ENCODE measurements around the gene RGS3. TPM values are rescaled to one million over a fixed set of nuclear protein-coding genes. Genes with fewer than 3 reads are reported as not detected.

Gene RGS3
- total RNA-seq, 2 experiments from 2014 or later = 22.8 to 32.9 TPM

- no peaks in the 10 kb centered on the region for H4K20me1 ChIP-seq (ENCODE audit: insufficient read depth, low read length)
- no peaks in the 10 kb centered on the region for H3K79me2 ChIP-seq (ENCODE audit: insufficient read depth, low read depth, low read length)
- H2AFZ ChIP-seq (ENCODE audit: low read length) = no peak overlapping the region
- intact Hi-C loops (cut with micrococcal nuclease; ENCODE audit: unreplicated experiment) = no loop called here
- ChIA-PET POLR2A (interaction anchor here (1.2 to 1.3 kb wide), 2 partner anchors 25 to 45 kb away, joined by 3 read pairs; no protein-coding TSS in a partner anchor), CTCF (ENCODE audit: unreplicated experiment) (no interaction called here)
- no peak overlapping the region for H3K4me3 ChIP-seq (ENCODE audit: low read depth, low read length, poor library complexity, severe bottlenecking)
- no peaks in the 10 kb centered on the region for H3K9me2 ChIP-seq (ENCODE audit: insufficient read depth, low read length)
- no peak overlapping the region for H3K4me2 ChIP-seq (ENCODE audit: low read length)
- H3K4me1 ChIP-seq (ENCODE audit: insufficient read depth, low read length, poor library complexity, severe bottlenecking) = peaks cover 6% of the 10 kb centered on the region
- no peak overlapping the region for H3K27ac ChIP-seq (ENCODE audit: low read depth, low read length, poor library complexity, severe bottlenecking)
- H3K36me3 ChIP-seq (ENCODE audit: insufficient read depth, low read length) = 0 out of 2 replicates have a peak, but pooled peaks cover 8% of the 10 kb centered on the region
- TF ChIP-seq EZH2phosphoT487 (IDR thresholded peaks at IDR 0.05; ENCODE audit: borderline replicate concordance, low read depth, low read length) (no peak), CTCF (conservative IDR thresholded peaks at IDR 0.05; ENCODE audit: low read length) (no peak)
- H3K9me3 ChIP-seq (ENCODE audit: low read length) = no peaks in the 10 kb centered on the region
- BruUV-seq (replicated peaks) = no TSS peak
- no peak for DNase-seq (ENCODE audit: low spot score)
Measured at GRCh38 chr9:113536483-113537228, 73.1 kb downstream of the RGS3 start.

- no TSS peak for BruUV-seq (replicated peaks)
- CTCF ChIA-PET (ENCODE audit: unreplicated experiment) = no interaction called here
Measured at GRCh38 chr9:113537229-113537810, 73.8 kb downstream of the RGS3 start.

More at GRCh38 chr9:113537229-113537810, 73.8 kb downstream of the RGS3 start:
- no peaks in the 10 kb centered on the region for H3K9me3 ChIP-seq (ENCODE audit: low read length)
- H3K79me2 ChIP-seq (ENCODE audit: insufficient read depth, low read depth, low read length) = no peaks in the 10 kb centered on the region
- H3K4me2 ChIP-seq (ENCODE audit: low read length) = no peak overlapping the region
- no peak overlapping the region for H3K4me3 ChIP-seq (ENCODE audit: low read depth, low read length, poor library complexity, severe bottlenecking)
- no peaks in the 10 kb centered on the region for H3K9me2 ChIP-seq (ENCODE audit: insufficient read depth, low read length)
- POLR2A ChIA-PET = interaction anchor here (1.3 kb wide), 1 partner anchor 45 kb away, joined by 3 read pairs; no protein-coding TSS in a partner anchor
- H2AFZ ChIP-seq (ENCODE audit: low read length) = no peak overlapping the region
- no peak overlapping the region for H3K27ac ChIP-seq (ENCODE audit: low read depth, low read length, poor library complexity, severe bottlenecking)
- intact Hi-C loops (cut with micrococcal nuclease; ENCODE audit: unreplicated experiment) = no loop called here
- peaks cover 6% of the 10 kb centered on the region for H3K4me1 ChIP-seq (ENCODE audit: insufficient read depth, low read length, poor library complexity, severe bottlenecking)
- no peaks in the 10 kb centered on the region for H4K20me1 ChIP-seq (ENCODE audit: insufficient read depth, low read length)
- H3K36me3 ChIP-seq (ENCODE audit: insufficient read depth, low read length) = 0 out of 2 replicates have a peak, but pooled peaks cover 15% of the 10 kb centered on the region
- TF ChIP-seq EZH2phosphoT487 (IDR thresholded peaks at IDR 0.05; ENCODE audit: borderline replicate concordance, low read depth, low read length) (no peak), CTCF (conservative IDR thresholded peaks at IDR 0.05; ENCODE audit: low read length) (no peak)
- no peak for DNase-seq (ENCODE audit: low spot score)
